Endometrial microvascular endothelial cells (primary cell): ENCODE measurements around the gene RBM28. TPM values are rescaled to one million over a fixed set of nuclear protein-coding genes. Genes with fewer than 3 reads are reported as not detected.
"Not testable (repeated sequence)": the region's sequence is repeated elsewhere in the genome, so short reads cannot be mapped to it uniquely, and the experiment has no call there.

Experiments used
- in situ Hi-C: cut with HindIII; loops from 2 replicates; pipeline ENCODE4 v1.10.0; 2017; ENCODE audit warnings: low sequenced_read_pairs, low pct_unique_long_range_greater_than_20kb; ENCODE audit errors: inconsistent ontology term
- total RNA-seq: library from RNA; depleted of rRNA; stranded (reverse); fragments of >200 nt; gene quantifications from one replicate; pipeline ENCODE4 v1.2.3, GENCODE V29; 2015; ENCODE audit errors: inconsistent ontology term

Gene RBM28
- total RNA-seq, 1 donor from 2014 or later, result 26.8 TPM

DNA sequence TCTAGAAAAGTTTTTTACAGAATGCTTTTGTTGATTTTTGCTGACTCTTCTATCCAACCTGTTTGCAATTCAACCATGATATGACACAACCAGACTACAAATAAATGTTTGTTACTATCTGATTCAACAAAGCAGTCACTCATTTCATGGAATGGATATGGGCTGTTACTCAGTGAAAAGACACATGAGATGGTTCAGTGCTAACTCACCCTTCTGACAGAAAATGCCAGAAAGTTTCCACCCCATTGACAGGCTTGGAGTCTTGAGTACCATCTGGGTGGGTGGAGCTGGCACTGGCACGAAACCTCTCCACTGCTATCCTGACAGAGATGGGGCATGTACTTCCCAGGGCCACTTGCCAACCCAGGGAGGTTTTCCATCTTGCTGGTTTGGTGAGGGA is 39.5 kb downstream of the RBM28 start:
- in situ Hi-C loops, result no loop called here

DNA sequence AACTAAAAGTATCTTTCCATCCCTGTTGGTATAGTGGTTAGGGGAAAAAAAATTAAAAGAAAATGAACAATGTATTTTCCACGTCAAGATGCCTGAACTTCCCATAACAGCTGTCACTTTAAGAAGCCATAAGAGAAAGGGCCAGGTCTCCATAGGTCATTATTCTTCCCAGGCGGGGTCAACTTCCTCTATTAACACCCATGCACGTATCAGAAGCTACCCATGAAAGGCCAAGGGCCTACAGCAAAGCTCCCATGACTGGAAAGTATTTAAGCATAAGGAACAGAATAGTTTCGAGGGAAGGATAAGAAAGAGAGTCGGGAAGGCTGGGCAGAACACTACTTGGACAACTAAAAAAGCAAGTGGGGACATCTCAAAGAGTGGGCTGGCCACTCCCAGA is 40.1 kb downstream of the RBM28 start:
- in situ Hi-C loops, result no loop called here

DNA sequence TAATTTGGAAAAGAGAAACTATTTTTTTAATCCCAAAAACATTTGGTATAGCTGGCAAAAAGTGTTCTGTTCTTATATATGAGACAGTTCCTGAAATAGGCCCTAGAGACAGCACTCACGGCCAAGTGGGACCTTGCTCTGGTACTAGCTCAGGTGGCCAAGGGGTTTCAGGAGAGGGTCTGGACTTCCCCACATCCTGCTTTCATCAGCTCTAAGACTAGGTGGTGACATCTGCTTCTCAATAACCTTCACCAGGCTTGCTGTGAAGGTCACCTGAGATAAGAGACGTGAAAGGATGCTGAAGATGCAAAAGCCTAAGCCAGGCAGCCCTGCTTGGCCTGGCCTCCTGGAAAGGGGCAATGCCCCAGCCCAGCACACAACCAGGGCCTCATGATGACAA is 40.6 kb downstream of the RBM28 start:
- in situ Hi-C loops, result no loop called here

DNA sequence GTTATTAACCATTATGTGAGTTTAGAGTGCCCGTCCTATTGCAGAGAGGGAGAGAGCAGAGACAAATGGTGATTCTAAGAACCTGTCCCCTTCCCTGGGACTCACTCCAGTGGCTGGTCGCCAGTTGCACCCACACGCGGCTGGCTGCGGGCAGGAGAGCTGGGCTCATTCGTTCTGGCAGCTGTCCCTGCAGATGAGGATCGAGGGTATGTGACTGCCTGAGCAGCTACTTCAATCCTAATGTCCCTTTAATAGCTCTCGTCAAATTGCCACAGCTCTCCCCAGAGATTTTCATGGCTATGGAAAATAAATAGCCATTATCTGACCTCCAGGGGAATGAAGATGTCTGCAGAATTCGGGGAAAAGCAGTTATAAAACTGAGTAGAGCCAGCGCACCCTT is 41.6 kb downstream of the RBM28 start:
- in situ Hi-C loops, result no loop called here

DNA sequence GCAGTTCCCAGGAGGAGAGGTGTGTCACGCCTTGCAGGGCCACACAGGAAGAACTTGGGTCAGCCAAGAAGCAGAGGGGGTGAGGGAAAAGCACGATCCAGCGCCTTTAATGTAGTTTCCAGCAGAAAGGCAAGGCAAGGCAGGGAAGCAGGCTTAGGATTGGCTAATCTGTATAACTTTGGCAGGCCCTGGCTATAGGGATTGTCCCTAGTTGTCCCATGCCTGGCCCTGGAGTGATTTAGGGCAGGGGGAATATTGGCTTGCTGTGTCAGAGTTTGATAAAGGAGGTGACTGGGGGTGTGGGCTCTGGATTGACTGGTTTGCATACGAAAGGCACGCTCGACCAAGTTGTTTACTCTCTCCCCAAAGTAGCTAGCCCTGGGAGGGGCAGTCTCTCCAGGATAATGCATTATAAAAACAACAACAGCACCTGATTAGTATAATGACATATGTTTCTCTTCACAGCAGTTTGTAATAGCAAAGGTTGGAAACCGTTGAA is 44.5 kb downstream of the RBM28 start:
- in situ Hi-C loops, result no loop called here

DNA sequence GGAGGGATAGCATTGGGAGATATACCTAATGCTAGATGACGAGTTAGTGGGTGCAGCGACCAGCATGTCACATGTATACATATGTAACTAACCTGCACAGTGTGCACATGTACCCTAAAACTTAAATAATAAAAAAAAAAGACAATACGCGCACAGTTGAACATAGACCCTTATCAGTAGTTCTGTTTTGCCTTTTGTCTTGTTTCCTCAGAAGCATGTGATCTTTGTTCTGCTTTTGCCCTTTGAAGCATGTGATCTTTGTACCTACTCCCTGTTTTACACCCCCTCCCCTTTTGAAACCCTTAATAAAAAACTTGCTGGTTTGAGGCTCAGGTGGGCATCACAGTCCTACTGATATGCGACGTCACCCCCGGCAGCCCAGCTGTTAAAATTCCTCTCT is 45.7 kb downstream of the RBM28 start:
- in situ Hi-C loops, result not testable (repeated sequence)

DNA sequence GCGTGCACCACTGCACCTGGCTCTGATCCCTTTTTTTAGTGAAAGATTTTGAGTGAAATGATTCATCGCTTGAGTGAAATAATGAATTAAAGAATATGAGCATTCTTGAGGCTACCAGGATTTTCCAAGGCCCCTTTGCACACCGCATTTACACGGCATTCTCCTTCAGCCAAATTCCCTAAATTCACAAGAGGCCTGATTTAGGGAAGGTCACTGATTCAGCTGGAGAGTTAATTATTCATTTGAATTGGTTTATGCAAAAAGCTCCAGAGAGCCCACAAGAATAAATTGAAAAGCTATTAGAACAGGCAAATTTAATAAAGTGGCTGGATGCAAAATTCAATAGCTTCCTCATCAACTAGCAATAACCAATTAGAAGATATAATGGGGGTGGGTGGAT is 56.2 kb downstream of the RBM28 start:
- in situ Hi-C loops, result no loop called here

DNA sequence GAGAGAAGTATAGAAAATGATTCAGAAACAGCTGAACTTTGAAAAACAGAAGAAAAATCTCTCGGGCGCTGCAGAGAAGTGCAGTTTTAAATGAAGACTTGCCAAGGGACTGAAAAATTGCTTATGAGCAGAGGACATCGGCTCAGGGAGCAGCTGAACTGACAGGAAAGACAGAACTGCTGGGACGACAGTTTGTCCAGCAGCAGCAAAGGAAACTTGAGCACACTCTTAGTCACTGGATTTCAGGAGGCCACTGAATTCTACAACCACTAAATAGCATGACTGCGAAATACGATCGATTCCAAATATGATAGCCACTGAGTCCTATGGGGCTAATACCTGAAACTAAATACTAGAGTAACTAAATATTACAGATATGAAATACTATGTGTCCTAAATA is 59.6 kb downstream of the RBM28 start:
- in situ Hi-C loops, result no loop called here

DNA sequence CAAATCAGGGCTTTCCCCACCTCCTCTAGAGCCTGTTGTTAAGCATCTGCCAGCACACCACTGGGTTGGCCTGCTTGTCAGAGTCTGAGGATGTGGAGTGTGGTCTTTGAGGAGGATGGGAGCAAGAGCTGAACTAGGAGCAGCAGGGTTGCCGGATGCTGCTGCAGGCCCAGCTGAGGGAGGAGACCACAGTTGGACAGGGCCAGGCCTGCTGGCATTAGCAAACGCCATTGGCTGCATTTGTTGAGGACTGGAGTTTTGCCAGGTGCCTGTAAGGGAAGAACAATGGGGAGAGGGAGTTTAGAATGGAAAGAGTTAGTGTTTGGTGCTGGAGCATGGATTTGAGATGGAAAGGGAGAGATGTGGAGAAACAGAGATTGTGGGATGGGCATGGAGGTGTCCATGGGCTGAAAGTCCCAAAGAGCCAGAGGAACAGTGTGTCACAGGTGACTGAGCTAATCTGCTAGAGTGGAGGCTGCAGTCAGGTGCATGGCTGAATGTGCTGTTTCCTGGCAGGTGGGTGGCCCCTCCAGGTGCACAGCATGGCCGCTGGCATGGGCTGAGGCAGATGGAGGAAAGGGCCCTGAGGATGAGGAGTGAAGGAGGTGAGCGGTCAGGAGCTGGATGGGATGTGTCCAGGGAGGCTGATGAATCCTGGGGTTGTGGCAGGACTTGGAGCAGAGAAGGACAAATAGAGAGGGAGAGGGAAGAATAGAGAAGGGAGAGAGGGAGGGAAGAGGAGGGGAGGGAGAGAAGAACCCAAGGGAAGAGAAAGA is 61.9 kb downstream of the RBM28 start:
- in situ Hi-C loops, result no loop called here

DNA sequence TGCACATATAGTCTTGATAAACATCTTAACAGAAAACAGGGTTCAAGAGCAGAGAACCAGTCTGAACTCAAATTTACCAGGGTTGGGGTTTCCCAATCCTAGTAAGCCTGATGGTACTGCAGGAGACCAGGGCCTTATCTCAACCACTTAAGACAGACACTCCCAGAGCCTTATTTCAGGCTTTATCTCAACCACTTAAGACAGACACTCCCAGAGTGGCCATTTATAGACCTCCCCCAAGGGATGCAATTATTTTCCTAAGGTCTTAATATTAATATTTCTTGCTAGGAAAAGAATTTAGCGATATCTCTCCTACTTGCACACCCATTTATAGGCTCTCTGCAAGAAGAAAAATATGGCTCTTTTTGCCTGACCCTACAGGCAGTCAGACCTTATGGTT is 63.3 kb downstream of the RBM28 start:
- in situ Hi-C loops, result not testable (repeated sequence)

DNA sequence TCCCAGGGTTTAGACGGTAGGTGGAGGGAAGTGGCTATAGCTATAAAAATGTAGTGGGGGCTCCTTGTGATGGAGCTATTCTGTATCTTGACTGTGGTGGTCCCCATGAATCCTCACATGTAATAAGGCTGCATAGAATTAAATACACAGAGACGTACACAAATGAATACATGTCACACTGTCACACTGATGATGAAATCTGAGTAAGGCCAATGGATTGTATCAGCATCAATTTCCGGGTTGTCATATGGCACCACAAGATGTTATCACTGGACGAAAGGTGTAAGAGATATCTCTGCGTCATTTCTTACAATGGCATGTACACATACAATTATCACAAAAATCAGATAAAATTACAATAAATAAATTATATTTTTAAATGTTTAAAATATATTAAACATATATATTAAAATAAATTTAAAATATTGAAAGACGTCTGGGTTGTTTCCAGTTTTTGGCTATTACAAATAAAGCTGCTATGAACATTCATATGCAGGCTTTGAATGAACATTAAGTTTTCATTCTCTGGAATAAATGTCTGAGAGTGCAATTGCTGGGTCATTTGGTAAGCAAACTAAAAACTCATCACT is 64.5 kb downstream of the RBM28 start:
- in situ Hi-C loops, result no loop called here

DNA sequence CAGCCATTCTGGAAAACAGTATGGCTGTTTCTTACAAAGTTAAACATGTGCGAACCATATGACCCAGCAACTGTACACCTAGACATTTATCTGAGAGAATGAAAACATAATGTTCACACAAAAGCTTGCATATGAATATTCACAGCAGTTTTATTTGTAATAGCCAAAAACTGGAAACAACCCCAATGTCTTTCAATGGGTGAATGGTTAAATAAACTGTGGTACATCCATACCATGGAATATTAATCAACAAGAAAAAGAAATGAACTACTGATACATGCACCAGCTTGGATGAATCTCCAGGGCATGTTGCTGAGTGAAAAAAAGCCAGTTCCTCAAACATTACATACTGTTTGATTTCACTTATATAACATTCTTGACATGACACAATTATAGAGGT is 65.3 kb downstream of the RBM28 start:
- in situ Hi-C loops, result no loop called here

DNA sequence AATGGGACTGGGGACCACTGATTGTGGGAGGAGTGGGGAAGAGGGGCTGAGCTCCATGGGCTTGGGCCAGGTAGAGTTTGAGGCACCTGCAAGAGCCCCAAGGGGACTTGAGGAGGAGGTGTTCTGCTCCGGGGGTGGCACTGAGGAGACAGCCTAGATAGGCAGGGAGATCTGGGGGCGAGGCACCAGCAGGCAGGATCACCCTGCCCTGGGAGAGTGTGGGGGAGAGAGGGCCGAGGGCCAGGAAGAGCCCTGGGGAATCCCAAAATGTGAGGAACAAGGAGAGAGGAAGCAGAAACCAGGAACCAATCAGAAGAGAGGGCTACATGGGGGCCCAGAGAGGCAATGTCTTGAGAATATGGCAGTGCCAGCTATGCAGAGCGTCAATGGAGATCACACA is 68.0 kb downstream of the RBM28 start:
- in situ Hi-C loops, result no loop called here

DNA sequence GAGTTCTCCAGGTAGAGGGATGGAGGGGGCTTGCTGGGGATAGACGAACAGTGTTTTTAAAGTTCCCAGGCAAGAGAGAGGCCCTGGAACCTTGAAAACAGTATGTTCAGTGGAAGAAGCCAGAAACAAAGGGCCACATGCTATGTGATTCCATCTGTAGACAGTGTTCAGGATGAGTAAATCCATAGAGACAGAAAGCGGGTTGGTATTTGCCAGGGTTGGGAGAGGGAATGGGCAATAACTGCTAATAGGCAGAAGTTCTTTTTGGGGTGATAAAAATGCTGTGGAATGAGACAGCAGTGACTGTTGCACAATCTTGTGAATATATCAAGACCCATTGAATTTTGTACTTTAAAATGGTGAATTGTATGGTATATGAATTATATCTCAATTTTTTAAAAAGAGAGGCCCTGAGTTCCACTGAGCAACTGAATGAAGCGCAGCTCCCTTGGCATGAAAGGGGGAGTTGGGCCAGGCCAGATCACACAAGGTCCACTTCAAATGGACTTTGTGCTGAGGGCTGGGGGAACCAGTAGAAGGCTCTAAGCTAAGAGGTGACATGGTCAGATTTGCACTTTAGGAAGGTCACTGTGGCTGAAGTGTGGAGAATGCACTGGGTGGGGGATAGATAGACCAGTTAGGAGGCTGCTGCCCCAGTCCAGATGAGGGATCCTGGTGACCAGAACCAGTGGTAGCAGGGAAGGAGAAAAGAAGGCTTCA is 68.7 kb downstream of the RBM28 start:
- in situ Hi-C loops, result no loop called here

DNA sequence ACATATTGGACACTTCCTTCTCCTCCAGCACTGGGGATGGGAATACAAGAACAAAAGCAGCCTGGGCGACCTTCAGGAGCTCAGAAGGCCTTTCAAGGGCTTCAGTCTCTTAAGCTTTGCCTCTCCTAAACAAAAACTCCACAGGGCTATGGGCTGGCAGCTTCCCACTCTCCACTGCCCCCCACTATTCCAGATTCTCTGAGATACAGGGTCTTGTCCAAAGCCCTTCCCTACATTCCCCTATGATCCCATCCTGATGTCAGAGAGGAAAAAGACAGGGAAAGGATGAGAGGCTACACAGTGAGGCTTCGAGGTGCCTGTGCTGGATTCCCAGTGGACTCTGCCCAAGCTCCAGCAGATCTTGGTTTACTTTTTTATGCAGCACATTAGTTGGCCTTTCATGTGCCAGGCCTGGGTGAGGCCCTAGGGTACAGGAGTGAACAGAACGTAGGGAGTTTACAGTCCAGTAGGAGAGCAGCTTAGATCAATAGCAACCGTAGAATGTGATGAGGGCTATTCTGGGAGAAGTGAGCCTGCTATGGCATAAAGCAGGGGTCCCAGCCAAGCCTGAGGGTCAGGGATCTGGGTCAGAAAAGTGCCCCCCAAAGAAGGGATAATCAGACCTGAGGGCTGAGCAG is 69.3 kb downstream of the RBM28 start:
- in situ Hi-C loops, result no loop called here

DNA sequence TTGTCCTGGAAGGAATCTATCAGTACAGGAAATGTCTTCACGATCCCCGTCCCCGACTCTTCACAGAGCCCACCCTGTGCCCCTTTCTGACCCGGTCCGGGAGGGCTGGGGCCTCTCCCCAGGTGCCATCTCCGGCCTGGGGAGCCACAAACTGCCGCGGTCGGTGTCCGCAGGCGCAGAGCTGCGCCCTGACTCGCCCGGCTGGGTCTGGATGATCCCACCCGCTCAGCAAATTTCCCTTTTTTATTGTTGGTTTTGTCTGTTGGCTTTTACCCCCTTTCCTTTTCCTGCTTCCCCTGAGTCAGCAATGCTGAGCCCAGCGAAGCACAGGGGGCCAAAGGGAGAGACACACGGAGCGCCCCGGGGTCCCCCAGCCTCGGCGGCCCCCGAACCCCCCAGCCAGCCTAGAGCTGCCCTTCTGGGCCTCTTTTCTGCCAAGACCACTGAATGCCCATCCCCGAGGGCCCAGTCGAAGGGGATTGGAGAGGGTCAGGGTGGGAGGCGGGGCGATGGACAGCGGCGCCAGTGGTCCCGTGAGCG is 71.7 kb downstream of the RBM28 start:
- in situ Hi-C loops, result no loop called here

DNA sequence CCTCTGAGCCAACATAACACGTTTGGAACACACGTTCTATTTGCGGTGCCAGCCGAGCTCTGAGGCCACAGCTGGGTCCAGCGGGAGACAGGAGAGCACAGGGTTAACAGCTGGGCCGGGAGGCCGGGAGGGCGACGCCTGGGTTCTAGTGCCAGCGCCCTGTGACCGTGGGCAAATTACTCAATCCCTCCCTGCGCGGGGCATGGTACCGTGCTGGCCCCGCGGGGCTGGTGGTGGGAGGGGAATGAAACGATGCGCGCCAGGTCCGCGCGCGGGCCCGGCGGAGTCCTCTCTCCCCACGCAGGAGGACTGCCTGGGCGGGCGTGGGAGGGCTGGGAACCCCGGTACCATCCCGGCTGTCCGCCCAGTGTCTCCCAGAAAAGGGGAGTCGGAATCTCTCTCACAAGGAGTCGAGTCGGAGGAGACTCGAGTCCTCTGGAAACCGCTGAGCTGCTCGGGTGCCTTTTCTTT is 72.2 kb downstream of the RBM28 start:
- in situ Hi-C loops, result no loop called here

DNA sequence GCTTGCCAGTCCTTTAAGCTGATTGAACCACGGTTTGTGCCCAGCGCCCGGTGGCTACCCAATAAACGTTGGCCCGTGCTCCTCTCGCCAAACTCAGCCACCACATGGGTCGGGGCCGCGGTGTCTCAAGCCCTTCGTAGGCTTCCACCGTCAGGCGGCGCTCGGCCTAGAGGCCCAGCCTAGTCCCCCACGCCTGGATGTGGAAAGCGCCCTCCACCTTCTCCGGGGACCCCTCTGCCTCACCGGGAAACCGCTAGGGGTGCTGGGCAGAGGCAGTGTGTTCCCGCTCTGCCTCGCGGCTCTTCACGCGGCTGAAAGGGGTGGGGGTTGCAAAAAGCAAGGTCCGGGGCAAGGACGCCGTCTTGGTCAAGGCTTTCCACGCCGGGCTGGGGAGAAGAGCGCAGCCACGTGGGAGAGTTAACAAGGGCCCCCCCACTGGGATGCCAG is 72.9 kb downstream of the RBM28 start:
- in situ Hi-C loops, result no loop called here

DNA sequence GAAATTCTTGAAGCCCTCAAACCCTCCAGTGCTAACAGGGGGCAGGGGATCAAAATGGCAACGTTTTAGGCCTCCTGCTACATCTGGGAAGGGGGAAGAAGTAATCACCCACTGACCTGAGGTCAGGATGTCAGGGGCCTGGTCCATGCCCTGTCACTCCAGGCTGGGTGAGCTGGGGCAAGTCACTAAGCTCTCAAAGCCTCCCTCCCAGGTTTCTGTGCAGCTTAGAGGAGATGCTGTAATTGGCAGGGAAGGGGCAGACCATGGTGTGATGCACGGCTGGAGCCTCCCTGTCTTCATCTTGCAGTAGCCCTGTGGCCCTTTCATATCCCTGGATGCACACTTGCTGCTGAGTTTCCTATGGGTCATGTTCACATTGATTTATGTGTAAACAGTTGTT is 75.5 kb downstream of the RBM28 start:
- in situ Hi-C loops, result no loop called here
